ENCODE measurements around the gene RMRP.

GRCh38 chr9:35615981-35616680, 41.7 kb downstream of the RMRP start:
- no peak for TF ChIP-seq CTCF (IDR thresholded peaks at IDR 0.05; ENCODE audit: insufficient read depth, low read length)
- TF ChIP-seq POLR2AphosphoS5 (IDR thresholded peaks at IDR 0.05; ENCODE audit: low read depth) = no peak
- TF ChIP-seq, protein P1, sequence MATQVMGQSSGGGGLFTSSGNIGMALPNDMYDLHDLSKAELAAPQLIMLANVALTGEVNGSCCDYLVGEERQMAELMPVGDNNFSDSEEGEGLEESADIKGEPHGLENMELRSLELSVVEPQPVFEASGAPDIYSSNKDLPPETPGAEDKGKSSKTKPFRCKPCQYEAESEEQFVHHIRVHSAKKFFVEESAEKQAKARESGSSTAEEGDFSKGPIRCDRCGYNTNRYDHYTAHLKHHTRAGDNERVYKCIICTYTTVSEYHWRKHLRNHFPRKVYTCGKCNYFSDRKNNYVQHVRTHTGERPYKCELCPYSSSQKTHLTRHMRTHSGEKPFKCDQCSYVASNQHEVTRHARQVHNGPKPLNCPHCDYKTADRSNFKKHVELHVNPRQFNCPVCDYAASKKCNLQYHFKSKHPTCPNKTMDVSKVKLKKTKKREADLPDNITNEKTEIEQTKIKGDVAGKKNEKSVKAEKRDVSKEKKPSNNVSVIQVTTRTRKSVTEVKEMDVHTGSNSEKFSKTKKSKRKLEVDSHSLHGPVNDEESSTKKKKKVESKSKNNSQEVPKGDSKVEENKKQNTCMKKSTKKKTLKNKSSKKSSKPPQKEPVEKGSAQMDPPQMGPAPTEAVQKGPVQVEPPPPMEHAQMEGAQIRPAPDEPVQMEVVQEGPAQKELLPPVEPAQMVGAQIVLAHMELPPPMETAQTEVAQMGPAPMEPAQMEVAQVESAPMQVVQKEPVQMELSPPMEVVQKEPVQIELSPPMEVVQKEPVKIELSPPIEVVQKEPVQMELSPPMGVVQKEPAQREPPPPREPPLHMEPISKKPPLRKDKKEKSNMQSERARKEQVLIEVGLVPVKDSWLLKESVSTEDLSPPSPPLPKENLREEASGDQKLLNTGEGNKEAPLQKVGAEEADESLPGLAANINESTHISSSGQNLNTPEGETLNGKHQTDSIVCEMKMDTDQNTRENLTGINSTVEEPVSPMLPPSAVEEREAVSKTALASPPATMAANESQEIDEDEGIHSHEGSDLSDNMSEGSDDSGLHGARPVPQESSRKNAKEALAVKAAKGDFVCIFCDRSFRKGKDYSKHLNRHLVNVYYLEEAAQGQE (IDR thresholded peaks at IDR 0.05; ENCODE audit: insufficient replicate concordance, low read depth) = no peak
- TF ChIP-seq SPI1 (IDR thresholded peaks at IDR 0.05; ENCODE audit: borderline replicate concordance, low read depth) = no peak
- no peak for TF ChIP-seq GABPA (IDR thresholded peaks at IDR 0.05; ENCODE audit: low read depth)

Data from HL-60 (cell line).